ENCODE data around the gene ABLIM3. TPM values are rescaled to one million over a fixed set of nuclear protein-coding genes. Genes with fewer than 3 reads are reported as not detected.

ABLIM3 gene
- polyA plus RNA-seq, 1 donor: 89.7 TPM

- DNase-seq (ENCODE audit: low read depth): no peak
Observed at GRCh38 chr5:149133795-149134777, 7.2 kb upstream of the ABLIM3 start.

GRCh38 chr5:149134778-149135500, 6.4 kb upstream of the ABLIM3 start:
- DNase-seq (ENCODE audit: low read depth): no peak

- no peak for DNase-seq (ENCODE audit: low read depth)
Observed at GRCh38 chr5:149135536-149136201, 5.6 kb upstream of the ABLIM3 start.

GRCh38 chr5:149138182-149138923, 2.9 kb upstream of the ABLIM3 start:
- no peak for DNase-seq (ENCODE audit: low read depth)

- DNase-seq (ENCODE audit: low read depth): no peak
Observed at GRCh38 chr5:149140197-149141002, 893 bp upstream of the ABLIM3 start.

- DNase-seq (ENCODE audit: low read depth): no peak
Observed at GRCh38 chr5:149141957-149142851, 911 bp downstream of the ABLIM3 start.

GRCh38 chr5:149143470-149143869, 2.2 kb downstream of the ABLIM3 start:
- DNase-seq (ENCODE audit: low read depth): no peak

GRCh38 chr5:149144637-149145036, 3.3 kb downstream of the ABLIM3 start:
- no peak for DNase-seq (ENCODE audit: low read depth)

GRCh38 chr5:149145138-149145537, 3.8 kb downstream of the ABLIM3 start:
- no peak for DNase-seq (ENCODE audit: low read depth)

- DNase-seq (ENCODE audit: low read depth): no peak
Observed at GRCh38 chr5:149147676-149148075, 6.4 kb downstream of the ABLIM3 start.

- DNase-seq (ENCODE audit: low read depth): no peak
Observed at GRCh38 chr5:149149942-149150341, 8.6 kb downstream of the ABLIM3 start.

GRCh38 chr5:149150457-149150856, 9.2 kb downstream of the ABLIM3 start:
- DNase-seq (ENCODE audit: low read depth): no peak

GRCh38 chr5:149151717-149152116, 10.4 kb downstream of the ABLIM3 start:
- no peak for DNase-seq (ENCODE audit: low read depth)

- DNase-seq (ENCODE audit: low read depth): no peak
Observed at GRCh38 chr5:149152317-149152746, 11.0 kb downstream of the ABLIM3 start.

- DNase-seq (ENCODE audit: low read depth): no peak
Observed at GRCh38 chr5:149153193-149153750, 12.0 kb downstream of the ABLIM3 start.

- no peak for DNase-seq (ENCODE audit: low read depth)
Observed at GRCh38 chr5:149153751-149154610, 12.7 kb downstream of the ABLIM3 start.

- DNase-seq (ENCODE audit: low read depth): no peak
Observed at GRCh38 chr5:149154650-149155049, 13.4 kb downstream of the ABLIM3 start.

- DNase-seq (ENCODE audit: low read depth): no peak
Observed at GRCh38 chr5:149156435-149157083, 15.3 kb downstream of the ABLIM3 start.
